ENCODE measurements around the gene LRBA.
"Not testable (repeated sequence)": the region's sequence is repeated elsewhere in the genome, so short reads cannot be mapped to it uniquely, and the experiment has no call there.

Gene LRBA

GRCh38 chr4:151021637-151022334 is 6.7 kb upstream of the LRBA start:
- no peak for DNase-seq

- peak; percentile 86 for DNase-seq
Observed at GRCh38 chr4:151015459-151016347, 619 bp upstream of the LRBA start.

- no peak for DNase-seq
Observed at GRCh38 chr4:151013944-151014343, 1.1 kb downstream of the LRBA start.

GRCh38 chr4:151013491-151013890 is 1.6 kb downstream of the LRBA start:
- peak; percentile 24 for DNase-seq

- peak; percentile 13 for DNase-seq
Observed at GRCh38 chr4:151012820-151013219, 2.3 kb downstream of the LRBA start.

- no peak for DNase-seq
Observed at GRCh38 chr4:151012376-151012775, 2.7 kb downstream of the LRBA start.

GRCh38 chr4:151004222-151004621 is 10.9 kb downstream of the LRBA start:
- no peak for DNase-seq

GRCh38 chr4:151000747-151001429 is 14.2 kb downstream of the LRBA start:
- DNase-seq, result peak; percentile 1

GRCh38 chr4:150999086-150999485 is 16.0 kb downstream of the LRBA start:
- DNase-seq, result no peak

GRCh38 chr4:150997141-150997540 is 17.9 kb downstream of the LRBA start:
- DNase-seq, result no peak

- DNase-seq, result no peak
Observed at GRCh38 chr4:150994721-150995120, 20.4 kb downstream of the LRBA start.

GRCh38 chr4:150993577-150993976 is 21.5 kb downstream of the LRBA start:
- not testable (repeated sequence) for DNase-seq

GRCh38 chr4:150990993-150991392 is 24.1 kb downstream of the LRBA start:
- DNase-seq, result no peak

GRCh38 chr4:150990250-150990649 is 24.8 kb downstream of the LRBA start:
- DNase-seq, result no peak

GRCh38 chr4:150988238-150988637 is 26.8 kb downstream of the LRBA start:
- no peak for DNase-seq

- no peak for DNase-seq
Observed at GRCh38 chr4:150987204-150987603, 27.9 kb downstream of the LRBA start.

GRCh38 chr4:150986085-150986484 is 29.0 kb downstream of the LRBA start:
- no peak for DNase-seq

- DNase-seq, result no peak
Observed at GRCh38 chr4:150983851-150984250, 31.2 kb downstream of the LRBA start.

GRCh38 chr4:150982557-150983233 is 32.4 kb downstream of the LRBA start:
- DNase-seq, result no peak

- DNase-seq, result no peak
Observed at GRCh38 chr4:150978738-150979575, 36.1 kb downstream of the LRBA start.

GRCh38 chr4:150976478-150977118 is 38.5 kb downstream of the LRBA start:
- DNase-seq, result peak; percentile 3

- DNase-seq, result no peak
Observed at GRCh38 chr4:150974750-150975149, 40.3 kb downstream of the LRBA start.
